Head of caudate nucleus (tissue), 42 donors: ENCODE measurements around the gene PIGM.
"Not testable (repeated sequence)": the region's sequence is repeated elsewhere in the genome, so short reads cannot be mapped to it uniquely, and the experiment has no call there.

Experiments used
- DNase-seq, 42 donors: peaks; one replicate each; pipeline versions ENCODE4 v3.0.0 to v3.0.0-alpha.2; 2020 to 2021; ENCODE audit warnings: mixed read lengths in 7 of 42
- intact Hi-C: fragments of 100-400 bp; cut with DNase I; formaldehyde crosslinking; loops from one replicate; pipeline ENCODE4 v1.15.0; 2022

PIGM gene

GRCh38 chr1:160063176-160063575, 31.4 kb upstream of the PIGM start:
- no peak for DNase-seq
- intact Hi-C loops = no loop called here

GRCh38 chr1:160062230-160062532, 30.4 kb upstream of the PIGM start:
- intact Hi-C loops = no loop called here
- DNase-seq = peak; percentile 91 to 99 (median 96)

GRCh38 chr1:160061369-160062229, 29.8 kb upstream of the PIGM start:
- intact Hi-C loops = no loop called here

GRCh38 chr1:160058087-160058486, 26.3 kb upstream of the PIGM start:
- intact Hi-C loops = no loop called here
- DNase-seq = peak in 8 of 42 donors; percentile 46 to 75 (median 50)

More at GRCh38 chr1:160061369-160062229, 29.8 kb upstream of the PIGM start:
- peak in 20 of 42 donors; percentile 38 to 82 (median 69) for DNase-seq

GRCh38 chr1:160056648-160057169, 24.9 kb upstream of the PIGM start:
- no peak for DNase-seq
- intact Hi-C loops = no loop called here

GRCh38 chr1:160053548-160054365, 22.0 kb upstream of the PIGM start:
- intact Hi-C loops = no loop called here
- peak in 2 of 42 donors; percentile 48 to 67 for DNase-seq

- intact Hi-C loops = no loop called here
- DNase-seq = no peak
These were observed 21.1 kb upstream of the PIGM start for GRCh38 chr1:160052936-160053335.

DNA sequence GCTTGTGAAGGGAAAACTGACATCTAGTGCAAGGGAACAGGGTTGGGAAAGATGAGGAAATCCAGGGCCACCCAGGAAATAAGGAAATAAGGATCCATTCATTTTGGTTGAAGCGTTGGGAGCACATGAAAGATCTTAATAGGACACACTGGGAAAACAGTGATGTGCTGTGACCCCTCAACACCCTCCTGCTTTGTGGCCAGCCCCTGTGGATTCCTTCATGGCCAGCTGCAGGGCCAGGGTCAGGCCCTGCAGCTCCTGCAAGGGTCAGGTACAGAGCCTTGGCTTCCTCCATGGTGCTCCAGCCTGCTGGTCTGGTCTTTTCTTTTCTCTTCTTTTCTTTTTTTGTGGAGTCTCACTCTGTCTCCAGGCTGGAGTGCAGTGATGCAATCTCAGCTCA, 18.8 kb upstream of the PIGM start:
- peak in 1 of 42 donors; percentile 37 for DNase-seq
- intact Hi-C loops = no loop called here

- DNase-seq, intact Hi-C loops: not testable (repeated sequence)
These were observed 18.4 kb upstream of the PIGM start for GRCh38 chr1:160050182-160050581.

GRCh38 chr1:160049101-160049500, 17.3 kb upstream of the PIGM start:
- no peak for DNase-seq
- intact Hi-C loops = no loop called here

GRCh38 chr1:160048335-160048734, 16.5 kb upstream of the PIGM start:
- intact Hi-C loops = no loop called here
- peak in 2 of 42 donors; percentile 40 to 52 for DNase-seq

GRCh38 chr1:160047111-160047991, 15.6 kb upstream of the PIGM start:
- intact Hi-C loops = loop anchor here (2.0 kb wide), 1 partner anchor 33 kb away; the partner anchor contains the start of gene KCNJ9

GRCh38 chr1:160046494-160047110, 14.8 kb upstream of the PIGM start:
- peak; percentile 77 to 96 (median 90) for DNase-seq

More at GRCh38 chr1:160047111-160047991, 15.6 kb upstream of the PIGM start:
- DNase-seq = no peak

GRCh38 chr1:160045653-160046052, 13.9 kb upstream of the PIGM start:
- intact Hi-C loops = loop anchor here (2.0 kb wide), 1 partner anchor 35 kb away; the partner anchor contains the start of gene KCNJ9
- DNase-seq = no peak

More at GRCh38 chr1:160046494-160047110, 14.8 kb upstream of the PIGM start:
- intact Hi-C loops = loop anchor here (2.0 kb wide), 1 partner anchor 34 kb away; the partner anchor contains the start of gene KCNJ9

- no peak for DNase-seq
- intact Hi-C loops = loop anchor here (5.0 kb wide), 1 partner anchor 334 kb away; no protein-coding TSS in a partner anchor
These were observed 11.8 kb upstream of the PIGM start for GRCh38 chr1:160043543-160043942.

GRCh38 chr1:160040476-160040875, 8.7 kb upstream of the PIGM start:
- intact Hi-C loops = loop anchor here (5.0 kb wide), 1 partner anchor 337 kb away; no protein-coding TSS in a partner anchor

GRCh38 chr1:160032165-160032820, 503 bp upstream of the PIGM start:
- intact Hi-C loops = no loop called here
- peak in 3 of 42 donors; percentile 18 to 25 (median 24) for DNase-seq

More at GRCh38 chr1:160040476-160040875, 8.7 kb upstream of the PIGM start:
- no peak for DNase-seq
